ENCODE measurements around the gene SUCLG1.

DNA sequence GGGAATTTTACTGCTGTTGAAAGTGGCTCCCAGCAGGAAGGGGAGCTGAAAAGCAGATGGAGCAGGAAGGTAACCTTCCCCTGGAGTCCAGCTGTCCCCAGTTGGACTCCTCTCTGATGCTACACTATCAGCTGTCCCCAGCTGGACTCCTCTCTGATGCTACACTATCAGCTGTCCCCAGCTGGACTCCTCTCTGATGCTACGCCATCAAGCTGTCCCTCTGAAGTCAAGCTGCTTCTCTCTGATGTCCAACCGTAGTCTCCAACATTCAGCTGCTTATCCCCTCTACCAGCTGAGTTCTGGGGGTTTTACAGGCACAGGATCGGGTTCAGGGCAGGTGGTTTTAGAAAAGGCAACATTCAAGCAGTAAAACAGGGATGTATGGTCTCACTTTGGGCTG, 19.8 kb upstream of the SUCLG1 start:
- TF ChIP-seq, protein P1, sequence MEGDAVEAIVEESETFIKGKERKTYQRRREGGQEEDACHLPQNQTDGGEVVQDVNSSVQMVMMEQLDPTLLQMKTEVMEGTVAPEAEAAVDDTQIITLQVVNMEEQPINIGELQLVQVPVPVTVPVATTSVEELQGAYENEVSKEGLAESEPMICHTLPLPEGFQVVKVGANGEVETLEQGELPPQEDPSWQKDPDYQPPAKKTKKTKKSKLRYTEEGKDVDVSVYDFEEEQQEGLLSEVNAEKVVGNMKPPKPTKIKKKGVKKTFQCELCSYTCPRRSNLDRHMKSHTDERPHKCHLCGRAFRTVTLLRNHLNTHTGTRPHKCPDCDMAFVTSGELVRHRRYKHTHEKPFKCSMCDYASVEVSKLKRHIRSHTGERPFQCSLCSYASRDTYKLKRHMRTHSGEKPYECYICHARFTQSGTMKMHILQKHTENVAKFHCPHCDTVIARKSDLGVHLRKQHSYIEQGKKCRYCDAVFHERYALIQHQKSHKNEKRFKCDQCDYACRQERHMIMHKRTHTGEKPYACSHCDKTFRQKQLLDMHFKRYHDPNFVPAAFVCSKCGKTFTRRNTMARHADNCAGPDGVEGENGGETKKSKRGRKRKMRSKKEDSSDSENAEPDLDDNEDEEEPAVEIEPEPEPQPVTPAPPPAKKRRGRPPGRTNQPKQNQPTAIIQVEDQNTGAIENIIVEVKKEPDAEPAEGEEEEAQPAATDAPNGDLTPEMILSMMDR (IDR thresholded peaks at IDR 0.05) = no peak
- TF ChIP-seq EZH2 (IDR thresholded peaks at IDR 0.05) (no peak), EZH2phosphoT487 (IDR thresholded peaks at IDR 0.05) (no peak)
